Measurements from ENCODE around the gene PPIP5K2.
"Not testable (repeated sequence)": the region's sequence is repeated elsewhere in the genome, so short reads cannot be mapped to it uniquely, and the experiment has no call there.

The PPIP5K2 gene

GRCh38 chr5:103122242-103122641, 2.1 kb downstream of the PPIP5K2 start:
- DNase-seq (ENCODE audit: low read depth, low spot score) = no peak

GRCh38 chr5:103126557-103126956, 6.5 kb downstream of the PPIP5K2 start:
- no peak for DNase-seq (ENCODE audit: low read depth, low spot score)

- no peak for DNase-seq (ENCODE audit: low read depth, low spot score)
These were observed 7.3 kb downstream of the PPIP5K2 start for GRCh38 chr5:103127292-103127817.

- no peak for DNase-seq (ENCODE audit: low read depth, low spot score)
These were observed 8.1 kb downstream of the PPIP5K2 start for GRCh38 chr5:103128202-103128601.

GRCh38 chr5:103132684-103133083, 12.6 kb downstream of the PPIP5K2 start:
- no peak for DNase-seq (ENCODE audit: low read depth, low spot score)

GRCh38 chr5:103133231-103133630, 13.1 kb downstream of the PPIP5K2 start:
- no peak for DNase-seq (ENCODE audit: low read depth, low spot score)

- DNase-seq (ENCODE audit: low read depth, low spot score) = no peak
These were observed 15.4 kb downstream of the PPIP5K2 start for GRCh38 chr5:103135461-103135860.

- no peak for DNase-seq (ENCODE audit: low read depth, low spot score)
These were observed 18.1 kb downstream of the PPIP5K2 start for GRCh38 chr5:103138202-103138690.

GRCh38 chr5:103139264-103139865, 19.3 kb downstream of the PPIP5K2 start:
- peak; percentile 83 for DNase-seq (ENCODE audit: low read depth, low spot score)

GRCh38 chr5:103142132-103142531, 22.0 kb downstream of the PPIP5K2 start:
- not testable (repeated sequence) for DNase-seq (ENCODE audit: low read depth, low spot score)

GRCh38 chr5:103145196-103145595, 25.1 kb downstream of the PPIP5K2 start:
- DNase-seq (ENCODE audit: low read depth, low spot score) = no peak

- DNase-seq (ENCODE audit: low read depth, low spot score) = no peak
These were observed 28.1 kb downstream of the PPIP5K2 start for GRCh38 chr5:103148213-103148612.

- DNase-seq (ENCODE audit: low read depth, low spot score) = no peak
These were observed 31.1 kb downstream of the PPIP5K2 start for GRCh38 chr5:103151156-103151555.

- DNase-seq (ENCODE audit: low read depth, low spot score) = no peak
These were observed 46.6 kb downstream of the PPIP5K2 start for GRCh38 chr5:103166706-103167105.

- DNase-seq (ENCODE audit: low read depth, low spot score) = no peak
These were observed 54.0 kb downstream of the PPIP5K2 start for GRCh38 chr5:103174147-103174546.

GRCh38 chr5:103177543-103177942, 57.4 kb downstream of the PPIP5K2 start:
- DNase-seq (ENCODE audit: low read depth, low spot score) = no peak

GRCh38 chr5:103178167-103178566, 58.1 kb downstream of the PPIP5K2 start:
- DNase-seq (ENCODE audit: low read depth, low spot score) = no peak

- DNase-seq (ENCODE audit: low read depth, low spot score) = no peak
These were observed 66.1 kb downstream of the PPIP5K2 start for GRCh38 chr5:103186152-103186551.

GRCh38 chr5:103188436-103188835, 68.3 kb downstream of the PPIP5K2 start:
- DNase-seq (ENCODE audit: low read depth, low spot score) = no peak

- no peak for DNase-seq (ENCODE audit: low read depth, low spot score)
These were observed 83.1 kb downstream of the PPIP5K2 start for GRCh38 chr5:103203226-103203625.

- DNase-seq (ENCODE audit: low read depth, low spot score) = not testable (repeated sequence)
These were observed 84.9 kb downstream of the PPIP5K2 start for GRCh38 chr5:103204990-103205389.

- no peak for DNase-seq (ENCODE audit: low read depth, low spot score)
These were observed 86.0 kb downstream of the PPIP5K2 start for GRCh38 chr5:103205991-103206700.

- no peak for DNase-seq (ENCODE audit: low read depth, low spot score)
These were observed 86.9 kb downstream of the PPIP5K2 start for GRCh38 chr5:103207011-103207410.
